GM18873 (cell line): ENCODE measurements around the gene BICDL1.

Experiments used
- ATAC-seq: cut with Tn5 transposase; IDR thresholded peaks from one replicate; pipeline ENCODE4 v1.9.1; 2021; ENCODE audit warnings: mild to moderate bottlenecking, moderate library complexity, moderate number of reproducible peaks; ENCODE audit not compliant: unreplicated experiment, low FRiP score

The BICDL1 gene

DNA sequence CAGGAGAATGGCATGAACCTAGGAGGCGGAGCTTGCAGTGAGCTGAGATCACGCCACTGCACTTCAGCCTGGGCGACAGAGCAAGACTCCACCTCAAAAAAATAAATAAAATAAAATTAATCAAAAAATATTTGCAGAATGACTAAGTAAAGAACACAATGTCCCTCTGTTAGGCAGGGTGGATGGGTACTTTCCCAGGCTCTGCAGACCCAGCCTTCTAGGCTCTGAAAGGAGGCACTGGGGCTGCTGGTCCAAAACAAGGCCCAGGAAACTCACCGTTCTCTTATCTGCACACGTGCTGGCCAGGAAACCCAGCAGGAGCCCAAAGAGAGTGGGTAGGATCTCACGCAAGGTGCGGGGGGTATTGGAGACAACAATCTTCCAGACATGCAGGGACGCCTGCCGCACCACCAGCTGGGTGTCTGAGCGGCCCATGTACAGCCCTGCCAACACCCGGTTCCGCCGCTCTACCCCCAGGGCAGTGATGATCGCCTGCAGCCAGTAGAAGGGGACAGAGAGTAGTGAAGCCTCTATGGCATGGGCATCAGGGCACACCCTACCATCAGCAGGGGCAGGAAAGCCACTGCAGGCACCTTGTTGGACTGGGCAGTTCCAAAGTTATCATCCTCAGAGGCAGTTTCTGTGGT lies 153.3 kb downstream of the BICDL1 start:
- ATAC-seq = no peak
